Stimulated activated naive CD8-positive, alpha-beta T cell treated with anti-CD3 and anti-CD28 coated beads, Interleukin-15, amount 100 ng/mL, for 72 hours (primary cell): ENCODE results near the gene PIK3C3.
"Not testable (repeated sequence)": the region's sequence is repeated elsewhere in the genome, so short reads cannot be mapped to it uniquely, and the experiment has no call there.

Experiments used
- ATAC-seq: fragments of 150-1000 bp; cut with Tn5 transposase; 2 replicates; pipeline ENCODE4 v1.10.0; 2021; ENCODE audit warnings: mild to moderate bottlenecking, moderate library complexity
- DNase-seq, 2 donors: peaks; one replicate each; pipeline ENCODE4 v3.0.0; 2021 to 2022
- H3K27ac Mint-ChIP-seq, 2 donors: one replicate each; pipeline ENCODE4 v1.8.0; 2022; ENCODE audit warnings: mild to moderate bottlenecking in 2 of 2, mixed read lengths in 2 of 2, moderate library complexity in 2 of 2
- H3K27me3 Mint-ChIP-seq: one replicate; pipeline ENCODE4 v1.8.0; 2022; ENCODE audit warnings: mixed read lengths
- H3K4me1 Mint-ChIP-seq: one replicate; pipeline ENCODE4 v1.8.0; 2022; ENCODE audit warnings: mild to moderate bottlenecking, mixed read lengths
- H3K4me3 Mint-ChIP-seq, 2 donors: one replicate each; pipeline ENCODE4 v1.8.0; 2022; ENCODE audit warnings: mild to moderate bottlenecking in 2 of 2, mixed read lengths in 2 of 2, moderate library complexity in 1 of 2
- H3K9me3 Mint-ChIP-seq, 2 donors: one replicate each; pipeline ENCODE4 v1.8.0; 2022; ENCODE audit warnings: mixed read lengths in 2 of 2

The PIK3C3 gene

DNA sequence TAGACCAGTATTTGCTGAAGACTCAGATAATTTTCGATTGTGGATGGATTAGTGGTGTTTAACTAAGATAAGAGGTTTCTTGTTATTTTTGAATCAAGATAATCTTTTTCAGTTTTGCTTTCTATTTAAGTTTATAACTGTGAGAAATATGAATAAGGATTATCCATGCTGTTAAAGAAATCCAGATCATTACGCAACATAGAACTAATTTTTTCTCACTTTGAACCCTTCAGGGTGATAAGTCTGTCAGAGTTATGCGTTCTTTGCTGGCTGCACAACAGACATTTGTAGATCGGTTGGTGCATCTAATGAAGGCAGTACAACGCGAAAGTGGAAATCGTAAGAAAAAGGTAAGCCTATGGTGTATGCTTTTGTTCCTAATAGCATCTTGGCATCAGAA is 74.1 kb downstream of the PIK3C3 start:
- DNase-seq (no peak), ATAC-seq (no peak)
- peaks cover 32% of the 10 kb centered on the region for H3K4me1 Mint-ChIP-seq
- H3K27ac Mint-ChIP-seq: no peak overlapping the region
- H3K9me3 Mint-ChIP-seq: no peaks in the 10 kb centered on the region
- H3K4me3 Mint-ChIP-seq: no peak overlapping the region
- H3K27me3 Mint-ChIP-seq: no peaks in the 10 kb centered on the region

DNA sequence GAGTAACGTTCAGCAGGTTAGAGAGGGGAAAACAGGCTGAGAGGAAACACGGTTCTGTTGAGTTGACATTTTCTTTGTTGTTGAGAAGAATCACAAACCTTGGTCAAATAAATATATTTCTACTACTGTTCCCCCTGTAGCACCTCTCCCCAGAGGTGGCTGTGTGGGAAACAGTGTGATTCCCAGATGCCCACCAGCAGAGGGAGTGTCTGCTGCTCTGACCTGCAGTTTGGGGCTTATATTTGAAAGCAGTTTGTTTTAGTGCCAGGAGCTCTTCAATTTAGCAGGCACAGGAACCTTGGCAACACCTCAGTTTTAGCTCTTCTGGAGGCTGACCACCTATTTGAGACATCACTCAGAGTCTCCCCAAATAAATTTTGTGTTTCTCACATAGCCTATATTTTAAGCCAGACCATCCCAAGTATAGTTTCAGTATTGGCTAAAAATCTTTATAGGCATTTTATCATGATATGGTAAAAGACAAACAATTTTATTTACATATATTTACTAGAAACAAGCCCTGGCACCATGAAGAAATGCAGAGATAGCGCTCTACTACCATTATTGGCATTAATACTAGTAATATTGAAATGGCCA is 75.7 kb downstream of the PIK3C3 start:
- ATAC-seq (no peak), DNase-seq (no peak)
- Mint-ChIP-seq H3K27ac (no peak overlapping the region), H3K27me3 (no peaks in the 10 kb centered on the region), H3K4me1 (peaks cover 16% of the 10 kb centered on the region), H3K9me3 (no peaks in the 10 kb centered on the region), H3K4me3 (no peak overlapping the region)

DNA sequence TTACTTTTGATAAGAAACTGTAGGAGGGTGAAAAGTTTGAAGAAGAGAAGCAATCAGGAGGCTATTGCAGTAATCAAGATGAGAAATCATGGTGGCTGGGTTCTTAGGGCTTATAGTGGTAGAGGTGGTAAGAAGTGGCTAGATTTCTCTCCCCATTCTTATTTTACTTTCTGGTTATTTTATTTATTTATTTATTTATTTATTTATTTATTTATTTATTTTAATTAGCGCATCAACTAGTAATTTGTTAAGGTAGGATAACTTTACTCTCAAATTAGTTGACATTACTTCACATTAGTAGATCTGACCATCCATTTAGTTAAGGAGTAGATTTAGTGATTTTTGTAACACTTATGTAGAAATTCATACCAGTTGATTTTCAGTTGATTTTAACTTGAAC is 77.4 kb downstream of the PIK3C3 start:
- no peak for DNase-seq
- no peak overlapping the region for H3K27ac Mint-ChIP-seq
- H3K4me3 Mint-ChIP-seq: no peak overlapping the region
- H3K9me3 Mint-ChIP-seq: no peaks in the 10 kb centered on the region
- ATAC-seq: no peak
- no peaks in the 10 kb centered on the region for H3K27me3 Mint-ChIP-seq
- peaks cover 5% of the 10 kb centered on the region for H3K4me1 Mint-ChIP-seq

DNA sequence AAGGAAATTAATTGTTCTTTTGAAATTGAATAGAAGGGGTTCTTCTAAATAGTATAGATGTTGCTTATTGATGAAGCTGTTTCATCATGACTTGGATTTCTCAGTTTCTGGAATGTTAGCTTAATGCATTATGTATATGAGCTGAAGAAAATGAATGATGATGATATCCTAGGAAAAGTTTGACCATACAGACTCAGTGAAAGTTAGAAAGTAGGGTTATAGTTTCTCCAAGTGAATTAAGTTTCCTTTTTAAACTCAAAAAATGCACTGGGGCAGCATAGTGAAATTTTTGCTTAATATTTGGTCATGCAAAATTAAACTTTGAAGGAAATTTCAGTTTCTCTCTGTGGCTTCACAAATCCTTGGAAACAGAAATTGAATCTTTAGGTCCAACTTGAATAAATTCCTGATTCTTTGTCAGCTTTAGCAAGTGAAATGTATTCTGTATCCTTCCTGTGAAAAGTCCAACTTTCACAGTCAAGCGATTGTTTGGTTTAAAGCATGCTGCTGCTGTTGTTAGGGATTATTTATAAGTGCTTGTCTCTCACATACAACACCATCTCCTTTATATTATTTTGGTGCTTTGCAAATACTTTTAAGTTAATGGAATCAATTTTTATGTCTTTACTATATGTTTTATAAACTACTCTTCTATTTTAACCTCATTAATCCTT is 78.2 kb downstream of the PIK3C3 start:
- Mint-ChIP-seq H3K27ac (no peak overlapping the region), H3K4me3 (no peak overlapping the region), H3K4me1 (peaks cover 5% of the 10 kb centered on the region), H3K9me3 (no peaks in the 10 kb centered on the region), H3K27me3 (no peaks in the 10 kb centered on the region)
- ATAC-seq: no peak
- DNase-seq: no peak

DNA sequence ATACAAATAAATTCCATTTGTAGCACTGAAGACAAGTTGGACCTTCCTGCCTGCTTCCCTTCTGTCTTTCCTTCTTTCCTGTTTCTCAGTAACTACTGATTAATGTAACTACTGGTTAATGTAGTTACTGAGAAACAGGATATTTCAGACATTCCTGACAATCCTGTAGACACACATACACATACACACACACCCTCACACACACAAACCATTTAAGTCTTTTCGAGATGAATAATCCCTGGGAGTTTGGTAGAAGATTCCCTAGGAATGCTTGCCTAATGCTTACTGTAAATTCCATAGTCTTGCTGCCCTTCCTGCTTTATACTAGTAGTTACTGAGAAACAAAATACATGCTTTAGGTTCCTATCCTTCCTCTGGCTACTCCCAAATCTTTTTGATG is 83.9 kb downstream of the PIK3C3 start:
- Mint-ChIP-seq H3K4me3 (no peak overlapping the region), H3K9me3 (no peaks in the 10 kb centered on the region), H3K4me1 (no peaks in the 10 kb centered on the region), H3K27me3 (no peaks in the 10 kb centered on the region), H3K27ac (no peak overlapping the region)
- DNase-seq (no peak), ATAC-seq (no peak)

DNA sequence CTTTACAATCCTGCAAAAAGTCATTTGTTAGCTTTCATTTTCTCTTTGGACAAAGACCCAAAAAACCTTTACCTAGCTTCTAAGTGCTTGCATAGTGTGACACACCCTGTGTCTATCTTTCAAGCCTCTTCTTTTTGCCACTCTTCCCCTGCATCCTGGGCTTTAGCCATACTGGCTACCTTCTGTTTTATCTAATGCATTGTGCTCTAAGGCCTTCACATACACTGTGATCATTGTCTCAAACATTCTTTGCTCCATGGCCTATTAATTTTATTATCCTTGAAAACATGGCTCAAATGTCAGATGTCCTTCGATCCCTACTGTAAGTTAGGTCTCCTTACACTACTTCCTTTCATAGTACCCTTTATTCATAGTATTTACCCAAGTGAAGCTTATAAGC is 84.4 kb downstream of the PIK3C3 start:
- no peaks in the 10 kb centered on the region for H3K9me3 Mint-ChIP-seq
- H3K4me1 Mint-ChIP-seq: no peaks in the 10 kb centered on the region
- ATAC-seq: no peak
- DNase-seq: no peak
- H3K4me3 Mint-ChIP-seq: no peak overlapping the region
- no peak overlapping the region for H3K27ac Mint-ChIP-seq
- H3K27me3 Mint-ChIP-seq: no peaks in the 10 kb centered on the region

DNA sequence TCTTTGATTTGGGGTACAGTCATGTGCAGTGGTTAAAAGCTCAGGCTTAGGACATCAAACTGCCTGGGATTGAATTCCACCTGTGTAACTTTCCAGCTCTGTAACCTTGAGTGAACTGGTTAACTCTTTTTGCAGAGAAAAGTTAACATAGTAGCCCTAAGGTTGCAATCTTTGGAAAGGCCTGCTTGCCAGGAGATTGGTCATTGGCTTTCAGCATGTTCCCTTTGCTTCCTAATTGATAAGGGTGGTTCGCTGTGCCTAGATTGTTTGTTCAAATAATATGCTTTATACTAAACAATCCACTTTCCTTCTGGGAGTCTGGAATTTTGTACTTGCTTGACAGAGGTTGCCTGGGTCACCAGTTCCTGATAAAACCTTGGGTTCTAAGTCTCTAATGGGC is 86.8 kb downstream of the PIK3C3 start:
- Mint-ChIP-seq H3K27me3 (no peaks in the 10 kb centered on the region), H3K4me1 (peaks cover 6% of the 10 kb centered on the region), H3K9me3 (no peaks in the 10 kb centered on the region), H3K4me3 (no peak overlapping the region), H3K27ac (no peak overlapping the region)
- no peak for DNase-seq
- ATAC-seq: no peak

DNA sequence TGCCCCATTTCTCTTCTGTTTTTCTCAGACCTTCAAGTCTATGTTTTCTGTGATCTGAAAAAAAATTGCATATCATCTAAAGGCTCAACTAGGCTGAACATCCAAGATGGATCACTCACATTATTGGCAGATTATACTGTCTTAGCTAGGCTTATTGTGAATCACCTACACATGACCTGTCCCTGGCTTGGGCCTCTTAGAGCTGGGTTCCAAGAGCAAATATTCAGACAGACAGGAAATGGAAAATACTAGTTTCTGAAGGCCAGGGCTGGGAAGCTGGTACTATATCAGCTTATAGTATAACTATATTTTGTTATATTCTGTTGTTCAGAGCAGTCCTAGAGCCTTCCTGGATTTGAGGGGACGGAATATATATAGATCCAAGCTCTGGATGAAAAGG is 90.3 kb downstream of the PIK3C3 start:
- DNase-seq: no peak

DNA sequence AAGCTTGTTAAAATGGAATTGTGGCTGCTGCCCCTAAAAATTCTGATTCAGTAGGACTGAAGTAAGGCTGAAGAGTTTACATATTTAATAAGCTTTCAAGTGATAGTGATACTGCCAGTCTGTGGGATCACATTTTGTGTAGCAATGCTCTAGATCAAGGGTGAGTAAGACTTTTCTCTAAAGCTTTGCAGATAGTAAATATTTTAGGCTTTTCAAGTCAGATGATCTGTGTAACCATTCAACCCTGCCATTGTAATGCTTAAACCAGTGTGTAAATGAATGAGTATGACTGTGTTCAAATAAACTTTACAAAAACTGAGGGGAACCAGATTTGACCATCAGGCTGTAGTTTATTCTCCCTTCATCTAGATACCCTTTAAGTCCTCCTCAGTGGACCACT is 92.7 kb downstream of the PIK3C3 start:
- DNase-seq (no peak), ATAC-seq (no peak)
- H3K27ac Mint-ChIP-seq: no peak overlapping the region
- H3K9me3 Mint-ChIP-seq: no peaks in the 10 kb centered on the region
- H3K27me3 Mint-ChIP-seq: no peaks in the 10 kb centered on the region
- peaks cover 6% of the 10 kb centered on the region for H3K4me1 Mint-ChIP-seq
- no peak overlapping the region for H3K4me3 Mint-ChIP-seq

More for the DNA sequence above, 90.3 kb downstream of the PIK3C3 start:
- no peak for ATAC-seq
- H3K4me1 Mint-ChIP-seq: peaks cover 6% of the 10 kb centered on the region
- no peaks in the 10 kb centered on the region for H3K27me3 Mint-ChIP-seq
- H3K27ac Mint-ChIP-seq: peak overlapping the region in 1 of 2 donors; percentile 47
- no peaks in the 10 kb centered on the region for H3K9me3 Mint-ChIP-seq
- H3K4me3 Mint-ChIP-seq: no peak overlapping the region

DNA sequence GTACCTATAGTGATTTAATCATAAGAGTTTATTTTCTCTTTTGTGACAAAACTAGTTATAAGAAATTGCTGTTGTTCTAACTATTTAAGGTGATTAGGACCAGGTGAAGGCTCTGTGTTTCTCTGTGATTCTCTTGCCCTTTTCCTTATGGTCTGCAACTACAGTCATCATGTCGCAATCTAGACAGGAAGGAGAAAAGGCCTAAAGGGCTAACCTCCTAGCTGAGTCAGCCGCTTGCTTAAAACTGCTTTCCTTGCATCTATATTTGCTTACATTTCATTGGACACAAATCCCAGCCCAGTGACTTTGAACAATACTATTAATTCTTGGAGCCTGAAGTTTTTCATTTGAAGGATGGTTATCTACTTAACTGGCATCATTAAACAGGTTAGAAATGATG is 93.1 kb downstream of the PIK3C3 start:
- Mint-ChIP-seq H3K27ac (no peak overlapping the region), H3K9me3 (no peaks in the 10 kb centered on the region), H3K4me3 (no peak overlapping the region), H3K27me3 (no peaks in the 10 kb centered on the region), H3K4me1 (peaks cover 6% of the 10 kb centered on the region)
- ATAC-seq (no peak), DNase-seq (no peak)

DNA sequence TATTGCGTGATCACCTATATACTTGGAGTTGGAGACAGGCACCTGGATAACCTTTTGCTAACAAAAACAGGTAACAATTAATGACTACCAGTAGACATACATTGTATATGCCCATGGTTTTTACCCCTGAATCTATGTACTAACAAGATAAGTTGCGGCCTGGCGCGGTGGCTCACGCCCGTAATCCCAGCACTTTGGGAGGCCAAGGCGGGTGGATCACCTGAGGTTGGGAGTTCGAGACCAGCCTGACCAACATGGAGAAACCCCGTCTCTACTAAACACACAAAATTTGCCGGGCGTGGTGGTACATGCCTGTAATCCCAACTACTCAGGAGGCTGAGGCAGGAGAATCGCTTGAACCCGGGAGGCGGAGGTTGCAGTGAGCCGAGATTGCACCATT is 94.5 kb downstream of the PIK3C3 start:
- not testable (repeated sequence) for H3K4me1 Mint-ChIP-seq, ATAC-seq, H3K9me3 Mint-ChIP-seq, H3K27me3 Mint-ChIP-seq, H3K27ac Mint-ChIP-seq, DNase-seq, H3K4me3 Mint-ChIP-seq

DNA sequence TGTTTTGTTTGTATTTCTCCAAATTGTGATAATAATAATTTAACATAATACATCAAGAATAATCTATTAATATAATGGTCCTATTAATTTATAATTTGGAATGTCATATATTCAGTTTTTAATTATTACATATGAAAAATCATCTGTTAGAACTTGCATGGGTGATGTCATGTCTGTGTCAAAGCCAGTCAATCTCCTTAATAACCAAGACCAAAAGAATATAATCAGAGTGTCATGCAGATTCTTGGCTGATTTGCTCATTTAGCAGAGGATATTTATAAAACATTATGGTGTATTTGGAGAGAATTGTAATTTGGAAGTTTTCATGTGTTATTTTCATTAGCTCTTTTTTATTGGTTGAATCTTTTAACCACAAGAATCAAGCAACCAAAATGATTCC is 96.4 kb downstream of the PIK3C3 start:
- DNase-seq (no peak), ATAC-seq (no peak)
- H3K27me3 Mint-ChIP-seq: no peaks in the 10 kb centered on the region
- no peaks in the 10 kb centered on the region for H3K9me3 Mint-ChIP-seq
- no peaks in the 10 kb centered on the region for H3K4me1 Mint-ChIP-seq
- no peak overlapping the region for H3K4me3 Mint-ChIP-seq
- no peak overlapping the region for H3K27ac Mint-ChIP-seq

DNA sequence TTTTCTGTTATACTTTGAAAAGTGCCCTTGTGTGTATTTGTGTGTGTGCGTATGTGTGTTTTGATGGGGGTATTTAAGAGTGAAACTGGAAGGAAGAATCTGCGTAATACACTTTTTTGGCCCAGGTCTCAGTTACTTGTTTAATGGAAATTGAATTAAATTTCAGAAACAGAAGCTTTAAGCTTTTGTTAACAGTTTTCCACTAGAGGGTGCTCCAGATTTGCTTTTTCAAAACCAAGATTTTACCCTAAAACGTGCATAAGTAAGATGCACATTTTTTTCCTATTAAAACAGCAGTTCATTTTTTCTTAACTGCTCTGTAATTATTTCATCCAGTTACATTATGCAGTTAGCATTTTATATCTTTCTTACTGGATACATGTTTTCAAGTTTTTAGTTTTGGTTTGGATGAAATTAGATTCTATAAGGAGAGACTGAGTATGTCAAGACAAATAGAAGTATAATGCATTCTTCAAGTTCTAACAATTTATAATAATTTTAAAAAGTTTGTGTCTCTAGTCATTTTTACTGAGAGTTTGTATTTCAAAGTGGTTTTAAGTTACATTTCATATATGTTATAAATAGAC is 97.2 kb downstream of the PIK3C3 start:
- H3K4me1 Mint-ChIP-seq: no peaks in the 10 kb centered on the region
- DNase-seq (no peak), ATAC-seq (no peak)
- no peak overlapping the region for H3K27ac Mint-ChIP-seq
- no peaks in the 10 kb centered on the region for H3K27me3 Mint-ChIP-seq
- no peak overlapping the region for H3K4me3 Mint-ChIP-seq
- H3K9me3 Mint-ChIP-seq: no peaks in the 10 kb centered on the region

DNA sequence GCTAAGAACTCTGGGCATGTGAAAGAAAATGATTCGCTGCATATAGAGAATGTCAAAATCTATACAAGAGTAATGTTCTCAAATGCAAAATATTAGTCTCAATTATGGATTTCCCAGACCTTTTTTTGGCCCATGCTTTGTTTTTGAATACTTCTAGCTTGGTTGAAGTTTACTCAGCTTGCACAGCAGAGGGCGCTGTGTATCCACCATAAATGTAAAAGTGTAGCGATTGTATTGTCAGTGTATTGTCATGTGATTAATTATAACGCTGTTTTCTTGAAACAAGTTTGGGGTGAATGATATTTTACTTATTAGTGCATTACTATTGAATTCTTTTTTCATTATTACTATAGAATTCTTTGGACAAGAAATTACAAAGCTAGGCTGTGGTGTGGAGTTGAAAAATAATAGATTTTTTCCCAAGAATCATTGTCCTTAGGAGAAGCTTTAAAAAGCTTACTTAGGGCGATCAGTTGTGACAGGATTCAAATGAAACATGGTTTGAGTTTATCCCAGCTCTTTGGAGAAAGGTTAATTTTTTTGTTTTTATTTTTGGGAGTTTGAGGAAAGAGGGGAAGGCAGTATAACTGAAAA is 98.3 kb downstream of the PIK3C3 start:
- Mint-ChIP-seq H3K27ac (no peak overlapping the region), H3K4me1 (no peaks in the 10 kb centered on the region), H3K9me3 (no peaks in the 10 kb centered on the region), H3K27me3 (no peaks in the 10 kb centered on the region), H3K4me3 (no peak overlapping the region)
- ATAC-seq: peak; percentile 69
- DNase-seq: peak; percentile 47 to 54

DNA sequence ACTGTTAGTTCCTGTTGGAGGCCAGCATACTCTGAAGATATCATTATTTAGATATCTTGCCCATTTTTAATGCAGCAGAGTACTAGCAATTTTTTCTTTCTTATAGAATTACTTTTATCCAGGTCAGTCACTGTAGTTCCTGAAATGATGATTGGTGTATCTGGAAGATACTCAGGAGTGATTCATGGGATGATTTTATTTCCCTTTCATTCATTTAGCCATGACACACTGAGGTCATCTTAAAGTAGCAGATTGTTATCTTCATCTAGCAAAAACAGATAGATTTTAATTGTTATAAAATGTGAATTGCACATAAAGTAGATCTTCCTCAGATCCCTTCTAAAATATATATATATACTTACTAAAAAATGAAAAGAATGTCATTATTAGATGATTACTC is 109.1 kb downstream of the PIK3C3 start:
- DNase-seq (no peak), ATAC-seq (no peak)
- Mint-ChIP-seq H3K4me3 (no peak overlapping the region), H3K27ac (no peak overlapping the region), H3K9me3 (no peaks in the 10 kb centered on the region), H3K27me3 (no peaks in the 10 kb centered on the region), H3K4me1 (no peaks in the 10 kb centered on the region)

DNA sequence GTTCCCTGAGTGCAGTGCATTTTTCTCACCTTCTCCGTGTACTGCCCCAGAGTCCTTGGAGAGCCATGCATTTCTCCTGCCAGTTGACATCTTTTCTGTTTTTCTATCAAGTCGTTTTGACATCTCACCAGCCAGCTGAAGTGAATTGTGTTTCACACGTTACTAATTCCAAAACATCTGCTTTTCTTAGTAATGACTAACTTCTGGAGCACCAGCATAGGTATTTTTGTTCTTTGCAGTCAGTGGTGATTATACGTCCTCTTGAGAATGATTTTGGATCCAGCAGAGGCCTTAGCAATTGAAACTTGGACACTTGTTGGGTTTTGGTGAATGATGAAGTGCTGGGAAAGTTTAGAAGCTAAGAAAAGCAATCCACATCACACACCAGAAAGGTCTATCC is 112.5 kb downstream of the PIK3C3 start:
- H3K4me1 Mint-ChIP-seq: no peaks in the 10 kb centered on the region
- DNase-seq: no peak
- no peak overlapping the region for H3K4me3 Mint-ChIP-seq
- no peaks in the 10 kb centered on the region for H3K27me3 Mint-ChIP-seq
- H3K27ac Mint-ChIP-seq: no peak overlapping the region
- ATAC-seq: no peak
- H3K9me3 Mint-ChIP-seq: no peaks in the 10 kb centered on the region
